ENCODE measurements around the gene XYLT1.

DNA sequence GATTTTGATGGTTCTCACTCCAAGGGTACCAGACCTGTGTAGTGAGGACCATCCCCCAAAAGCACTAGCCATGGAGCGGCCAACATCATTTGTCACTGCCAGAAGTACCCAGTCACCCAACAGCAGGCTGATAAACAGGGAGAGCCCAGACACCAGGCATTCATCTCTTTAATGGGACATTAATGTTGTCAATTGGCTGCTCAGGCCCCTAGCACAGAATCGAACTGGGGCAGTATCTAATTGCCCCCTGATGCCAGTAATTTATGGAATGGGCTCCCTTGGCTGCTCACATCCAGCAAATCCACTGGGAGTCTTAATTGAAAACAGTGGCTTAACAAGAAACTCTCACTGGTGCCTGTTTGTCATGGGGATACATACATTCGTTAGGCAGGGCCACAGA lies 344.6 kb downstream of the XYLT1 start:
- TF ChIP-seq, protein P1, sequence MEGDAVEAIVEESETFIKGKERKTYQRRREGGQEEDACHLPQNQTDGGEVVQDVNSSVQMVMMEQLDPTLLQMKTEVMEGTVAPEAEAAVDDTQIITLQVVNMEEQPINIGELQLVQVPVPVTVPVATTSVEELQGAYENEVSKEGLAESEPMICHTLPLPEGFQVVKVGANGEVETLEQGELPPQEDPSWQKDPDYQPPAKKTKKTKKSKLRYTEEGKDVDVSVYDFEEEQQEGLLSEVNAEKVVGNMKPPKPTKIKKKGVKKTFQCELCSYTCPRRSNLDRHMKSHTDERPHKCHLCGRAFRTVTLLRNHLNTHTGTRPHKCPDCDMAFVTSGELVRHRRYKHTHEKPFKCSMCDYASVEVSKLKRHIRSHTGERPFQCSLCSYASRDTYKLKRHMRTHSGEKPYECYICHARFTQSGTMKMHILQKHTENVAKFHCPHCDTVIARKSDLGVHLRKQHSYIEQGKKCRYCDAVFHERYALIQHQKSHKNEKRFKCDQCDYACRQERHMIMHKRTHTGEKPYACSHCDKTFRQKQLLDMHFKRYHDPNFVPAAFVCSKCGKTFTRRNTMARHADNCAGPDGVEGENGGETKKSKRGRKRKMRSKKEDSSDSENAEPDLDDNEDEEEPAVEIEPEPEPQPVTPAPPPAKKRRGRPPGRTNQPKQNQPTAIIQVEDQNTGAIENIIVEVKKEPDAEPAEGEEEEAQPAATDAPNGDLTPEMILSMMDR (IDR thresholded peaks at IDR 0.05): no peak
- no peak for TF ChIP-seq POLR2A (IDR thresholded peaks at IDR 0.05)

Data from esophagus squamous epithelium (tissue), 4 donors.